ENCODE results near the gene PVALEF.

Gene PVALEF

DNA sequence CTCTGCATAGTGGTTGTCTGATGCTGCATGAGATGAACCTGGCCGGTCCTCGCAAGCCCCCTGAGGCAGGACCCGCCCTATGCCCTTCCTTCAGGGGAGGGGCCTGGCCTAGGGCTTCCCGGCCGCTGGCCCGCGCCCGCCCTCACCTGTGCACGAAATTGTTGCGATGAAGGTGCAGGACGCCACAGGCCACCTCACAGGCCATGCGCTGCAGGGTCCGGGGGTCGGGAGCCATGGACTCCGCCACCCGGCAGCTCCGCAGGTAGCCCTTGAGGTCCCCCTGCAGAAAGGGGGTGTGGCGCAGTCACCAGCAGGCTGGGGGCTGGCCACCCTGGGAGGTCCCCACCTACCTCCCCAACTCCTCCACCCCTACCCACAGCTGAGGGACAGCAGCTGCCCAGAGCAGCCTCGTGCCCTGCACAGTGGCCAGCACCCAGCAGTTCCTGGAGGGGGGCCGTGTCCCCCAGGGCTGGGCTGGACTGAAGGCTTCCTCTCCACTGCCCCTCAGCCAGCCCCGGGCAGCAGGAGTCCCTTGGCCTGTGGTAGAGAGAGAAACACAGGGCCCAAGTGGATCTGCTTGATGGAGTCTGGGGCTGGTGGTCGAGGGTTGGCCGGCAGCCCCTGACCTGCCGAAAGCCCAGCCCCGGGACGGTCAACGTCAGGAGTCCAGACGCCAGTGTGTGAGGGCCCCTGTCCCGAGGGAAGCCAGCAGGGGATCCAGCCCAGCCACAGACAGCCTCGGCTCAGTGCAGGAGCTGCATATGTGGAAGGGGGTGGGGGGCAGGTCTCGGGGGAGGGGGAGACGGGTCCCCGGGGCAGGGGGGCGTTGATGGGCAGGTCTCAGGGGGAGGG, 38.8 kb upstream of the PVALEF start:
- H3K27ac ChIP-seq (replicated peaks; ENCODE audit: low read length): no peak overlapping the region
- no peak overlapping the region for H3K4me3 ChIP-seq (ENCODE audit: low read length in 2 of 2)
- H3K23ac ChIP-seq (ENCODE audit: low read depth, low read length, poor library complexity): peak overlapping the region; percentile 65
- no peak overlapping the region for H4K91ac ChIP-seq (ENCODE audit: low read depth, low read length, poor library complexity)
- peaks cover 0 to 18% (median 0%) of the 10 kb centered on the region in 3 experiments for H3K27me3 ChIP-seq (ENCODE audit: control insufficient read depth in 3 of 3, insufficient read depth in 3 of 3, low read depth in 1 of 3, low read length in 3 of 3)
- H2AK5ac ChIP-seq (ENCODE audit: low read depth, low read length): peak overlapping the region; percentile 92
- peak overlapping the region; percentile 97 for H3K4ac ChIP-seq (ENCODE audit: low read length)
- peak overlapping the region; percentile 94 for H2BK12ac ChIP-seq (ENCODE audit: low read length)
- no peaks in the 10 kb centered on the region for H3K9me3 ChIP-seq (replicated peaks in 1 of 2; ENCODE audit: control insufficient read depth in 2 of 2, insufficient read depth in 1 of 2, low read depth in 1 of 2, low read length in 2 of 2)
- no peak overlapping the region for H2BK5ac ChIP-seq (ENCODE audit: low read length)
- no peak overlapping the region for H3K4me2 ChIP-seq (ENCODE audit: insufficient read depth, low read length, poor library complexity, severe bottlenecking)
- H3K4me1 ChIP-seq (ENCODE audit: control insufficient read depth in 2 of 2, insufficient read depth in 1 of 2, low read depth in 1 of 2, low read length in 2 of 2): peaks cover 23 to 31% of the 10 kb centered on the region in 2 donors
- peaks cover 5% of the 10 kb centered on the region for H3K79me1 ChIP-seq (ENCODE audit: low read depth, low read length)
- WGBS, 2 donors (ENCODE audit: extremely low coverage in 2 of 2, insufficient read length in 2 of 2, insufficient replicate concordance in 1 of 2): no CpG with 5 or more reads among the region's 34 CpGs
- peak overlapping the region; percentile 82 for H3K14ac ChIP-seq (ENCODE audit: low read length)
- peak overlapping the region; percentile 37 for H2BK15ac ChIP-seq (ENCODE audit: low read length)
- no peaks in the 10 kb centered on the region for H3K36me3 ChIP-seq (replicated peaks in 1 of 2; ENCODE audit: control insufficient read depth in 2 of 2, insufficient read depth in 2 of 2, low read length in 2 of 2)
- H2BK120ac ChIP-seq (ENCODE audit: low read depth, low read length): no peak overlapping the region
- peak overlapping the region; percentile 17 for H4K8ac ChIP-seq (ENCODE audit: low read depth, low read length)
- H2AFZ ChIP-seq (ENCODE audit: low read length): no peak overlapping the region
- no peak for DNase-seq (ENCODE audit: low spot score)
- peak overlapping the region; percentile 80 for H3K18ac ChIP-seq (ENCODE audit: low read length)
- peak overlapping the region; percentile 21 for H3K9ac ChIP-seq (ENCODE audit: low read depth, low read length, poor library complexity)

- Histone ChIP-seq H4K8ac (ENCODE audit: low read depth, low read length) (no peak overlapping the region), H2BK15ac (ENCODE audit: low read length) (peak overlapping the region; percentile 81), H3K4me1 (ENCODE audit: control insufficient read depth in 2 of 2, insufficient read depth in 1 of 2, low read depth in 1 of 2, low read length in 2 of 2) (peaks cover 27 to 33% of the 10 kb centered on the region in 2 donors), H3K9me3 (replicated peaks in 1 of 2; ENCODE audit: control insufficient read depth in 2 of 2, insufficient read depth in 1 of 2, low read depth in 1 of 2, low read length in 2 of 2) (no peaks in the 10 kb centered on the region), H3K14ac (ENCODE audit: low read length) (no peak overlapping the region), H3K4me2 (ENCODE audit: insufficient read depth, low read length, poor library complexity, severe bottlenecking) (no peak overlapping the region), H2BK12ac (ENCODE audit: low read length) (no peak overlapping the region), H2BK5ac (ENCODE audit: low read length) (no peak overlapping the region), H2AK5ac (ENCODE audit: low read depth, low read length) (peak overlapping the region; percentile 99), H2BK120ac (ENCODE audit: low read depth, low read length) (peak overlapping the region; percentile 99), H3K9ac (ENCODE audit: low read depth, low read length, poor library complexity) (peak overlapping the region; percentile 21), H3K27ac (replicated peaks; ENCODE audit: low read length) (no peak overlapping the region), H3K79me1 (ENCODE audit: low read depth, low read length) (peaks cover 8% of the 10 kb centered on the region), H3K18ac (ENCODE audit: low read length) (peak overlapping the region; percentile 87), H3K4ac (ENCODE audit: low read length) (no peak overlapping the region), H3K27me3 (ENCODE audit: control insufficient read depth in 3 of 3, insufficient read depth in 3 of 3, low read depth in 1 of 3, low read length in 3 of 3) (peaks cover 0 to 13% (median 0%) of the 10 kb centered on the region in 3 experiments), H4K91ac (ENCODE audit: low read depth, low read length, poor library complexity) (no peak overlapping the region), H3K4me3 (ENCODE audit: low read length in 2 of 2) (no peak overlapping the region), H2AFZ (ENCODE audit: low read length) (no peak overlapping the region), H3K23ac (ENCODE audit: low read depth, low read length, poor library complexity) (peak overlapping the region; percentile 80), H3K36me3 (replicated peaks in 1 of 2; ENCODE audit: control insufficient read depth in 2 of 2, insufficient read depth in 2 of 2, low read length in 2 of 2) (no peaks in the 10 kb centered on the region)
- no CpG with 5 or more reads among the region's 5 CpGs for WGBS, 2 donors (ENCODE audit: extremely low coverage in 2 of 2, insufficient read length in 2 of 2, insufficient replicate concordance in 1 of 2)
- DNase-seq (ENCODE audit: low spot score): no peak
Observed at GRCh38 chr17:81127133-81127455, 38.2 kb upstream of the PVALEF start.

GRCh38 chr17:81127526-81128177, 37.7 kb upstream of the PVALEF start:
- no peak overlapping the region for H3K9ac ChIP-seq (ENCODE audit: low read depth, low read length, poor library complexity)
- H2BK12ac ChIP-seq (ENCODE audit: low read length): peak overlapping the region; percentile 22
- H3K9me3 ChIP-seq (replicated peaks in 1 of 2; ENCODE audit: control insufficient read depth in 2 of 2, insufficient read depth in 1 of 2, low read depth in 1 of 2, low read length in 2 of 2): no peaks in the 10 kb centered on the region
- H2AFZ ChIP-seq (ENCODE audit: low read length): no peak overlapping the region
- WGBS, 2 donors (ENCODE audit: extremely low coverage in 2 of 2, insufficient read length in 2 of 2, insufficient replicate concordance in 1 of 2): no CpG with 5 or more reads among the region's 25 CpGs
- no peak for DNase-seq (ENCODE audit: low spot score)
- H3K18ac ChIP-seq (ENCODE audit: low read length): peak overlapping the region; percentile 87
- no peak overlapping the region for H3K27ac ChIP-seq (replicated peaks; ENCODE audit: low read length)
- no peaks in the 10 kb centered on the region for H3K36me3 ChIP-seq (replicated peaks in 1 of 2; ENCODE audit: control insufficient read depth in 2 of 2, insufficient read depth in 2 of 2, low read length in 2 of 2)
- no peak overlapping the region for H4K8ac ChIP-seq (ENCODE audit: low read depth, low read length)
- H2BK5ac ChIP-seq (ENCODE audit: low read length): peak overlapping the region; percentile 99
- H3K14ac ChIP-seq (ENCODE audit: low read length): peak overlapping the region; percentile 97
- peak overlapping the region; percentile 80 for H3K23ac ChIP-seq (ENCODE audit: low read depth, low read length, poor library complexity)
- H3K4me1 ChIP-seq (ENCODE audit: control insufficient read depth in 2 of 2, insufficient read depth in 1 of 2, low read depth in 1 of 2, low read length in 2 of 2): peaks cover 28 to 34% of the 10 kb centered on the region in 2 donors
- H4K91ac ChIP-seq (ENCODE audit: low read depth, low read length, poor library complexity): no peak overlapping the region
- H2AK5ac ChIP-seq (ENCODE audit: low read depth, low read length): peak overlapping the region; percentile 99
- peaks cover 0 to 8% (median 0%) of the 10 kb centered on the region in 3 experiments for H3K27me3 ChIP-seq (ENCODE audit: control insufficient read depth in 3 of 3, insufficient read depth in 3 of 3, low read depth in 1 of 3, low read length in 3 of 3)
- H3K4me3 ChIP-seq (ENCODE audit: low read length in 2 of 2): no peak overlapping the region
- H3K4me2 ChIP-seq (ENCODE audit: insufficient read depth, low read length, poor library complexity, severe bottlenecking): no peak overlapping the region
- peak overlapping the region; percentile 99 for H2BK15ac ChIP-seq (ENCODE audit: low read length)
- H3K4ac ChIP-seq (ENCODE audit: low read length): no peak overlapping the region
- H2BK120ac ChIP-seq (ENCODE audit: low read depth, low read length): peak overlapping the region; percentile 99
- H3K79me1 ChIP-seq (ENCODE audit: low read depth, low read length): peaks cover 5% of the 10 kb centered on the region

DNA sequence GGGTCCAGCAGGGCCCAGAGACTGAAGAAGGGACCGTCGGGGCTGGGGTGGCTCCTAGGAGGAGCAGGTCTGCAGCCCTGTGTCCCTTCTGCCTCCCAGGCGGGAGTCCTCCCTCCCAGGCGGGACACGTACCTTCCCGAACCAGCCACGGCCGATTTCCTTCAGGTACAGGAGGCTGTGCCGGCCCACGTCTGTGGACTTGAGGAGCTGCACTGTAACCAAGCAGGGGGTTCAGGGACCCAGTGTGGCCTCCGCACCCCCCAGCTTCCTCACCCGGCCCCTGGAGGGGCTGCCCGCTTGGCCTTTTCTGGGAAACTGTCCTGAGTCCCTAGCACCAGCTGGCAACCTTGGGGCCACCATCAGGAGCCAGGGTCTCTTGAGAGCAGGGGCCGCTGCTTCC, 37.0 kb upstream of the PVALEF start:
- DNase-seq (ENCODE audit: low spot score): no peak
- Histone ChIP-seq H2BK5ac (ENCODE audit: low read length) (peak overlapping the region; percentile 99), H4K91ac (ENCODE audit: low read depth, low read length, poor library complexity) (no peak overlapping the region), H3K4me3 (ENCODE audit: low read length in 2 of 2) (no peak overlapping the region), H3K27ac (replicated peaks; ENCODE audit: low read length) (no peak overlapping the region), H2BK12ac (ENCODE audit: low read length) (no peak overlapping the region), H3K36me3 (replicated peaks in 1 of 2; ENCODE audit: control insufficient read depth in 2 of 2, insufficient read depth in 2 of 2, low read length in 2 of 2) (no peaks in the 10 kb centered on the region), H3K27me3 (ENCODE audit: control insufficient read depth in 3 of 3, insufficient read depth in 3 of 3, low read depth in 1 of 3, low read length in 3 of 3) (peaks cover 0 to 1% (median 0%) of the 10 kb centered on the region in 3 experiments), H2AK5ac (ENCODE audit: low read depth, low read length) (peak overlapping the region; percentile 99), H3K14ac (ENCODE audit: low read length) (no peak overlapping the region), H3K18ac (ENCODE audit: low read length) (peak overlapping the region; percentile 7), H3K4ac (ENCODE audit: low read length) (no peak overlapping the region), H3K9ac (ENCODE audit: low read depth, low read length, poor library complexity) (no peak overlapping the region), H3K79me1 (ENCODE audit: low read depth, low read length) (peaks cover 4% of the 10 kb centered on the region), H3K4me2 (ENCODE audit: insufficient read depth, low read length, poor library complexity, severe bottlenecking) (no peak overlapping the region), H2BK120ac (ENCODE audit: low read depth, low read length) (peak overlapping the region; percentile 89), H2AFZ (ENCODE audit: low read length) (no peak overlapping the region), H3K4me1 (ENCODE audit: control insufficient read depth in 2 of 2, insufficient read depth in 1 of 2, low read depth in 1 of 2, low read length in 2 of 2) (peaks cover 34 to 41% of the 10 kb centered on the region in 2 donors), H4K8ac (ENCODE audit: low read depth, low read length) (no peak overlapping the region), H3K23ac (ENCODE audit: low read depth, low read length, poor library complexity) (peak overlapping the region; percentile 20), H2BK15ac (ENCODE audit: low read length) (peak overlapping the region; percentile 99), H3K9me3 (replicated peaks in 1 of 2; ENCODE audit: control insufficient read depth in 2 of 2, insufficient read depth in 1 of 2, low read depth in 1 of 2, low read length in 2 of 2) (no peaks in the 10 kb centered on the region)
- no CpG with 5 or more reads among the region's 14 CpGs for WGBS, 2 donors (ENCODE audit: extremely low coverage in 2 of 2, insufficient read length in 2 of 2, insufficient replicate concordance in 1 of 2)
